ENCODE measurements around the gene RUVBL1. TPM values are rescaled to one million over a fixed set of nuclear protein-coding genes. Genes with fewer than 3 reads are reported as not detected.

The RUVBL1 gene
- 10 to 100 TPM; 12.1 to 26.3 (median 21.4) TPM for total RNA-seq

DNA sequence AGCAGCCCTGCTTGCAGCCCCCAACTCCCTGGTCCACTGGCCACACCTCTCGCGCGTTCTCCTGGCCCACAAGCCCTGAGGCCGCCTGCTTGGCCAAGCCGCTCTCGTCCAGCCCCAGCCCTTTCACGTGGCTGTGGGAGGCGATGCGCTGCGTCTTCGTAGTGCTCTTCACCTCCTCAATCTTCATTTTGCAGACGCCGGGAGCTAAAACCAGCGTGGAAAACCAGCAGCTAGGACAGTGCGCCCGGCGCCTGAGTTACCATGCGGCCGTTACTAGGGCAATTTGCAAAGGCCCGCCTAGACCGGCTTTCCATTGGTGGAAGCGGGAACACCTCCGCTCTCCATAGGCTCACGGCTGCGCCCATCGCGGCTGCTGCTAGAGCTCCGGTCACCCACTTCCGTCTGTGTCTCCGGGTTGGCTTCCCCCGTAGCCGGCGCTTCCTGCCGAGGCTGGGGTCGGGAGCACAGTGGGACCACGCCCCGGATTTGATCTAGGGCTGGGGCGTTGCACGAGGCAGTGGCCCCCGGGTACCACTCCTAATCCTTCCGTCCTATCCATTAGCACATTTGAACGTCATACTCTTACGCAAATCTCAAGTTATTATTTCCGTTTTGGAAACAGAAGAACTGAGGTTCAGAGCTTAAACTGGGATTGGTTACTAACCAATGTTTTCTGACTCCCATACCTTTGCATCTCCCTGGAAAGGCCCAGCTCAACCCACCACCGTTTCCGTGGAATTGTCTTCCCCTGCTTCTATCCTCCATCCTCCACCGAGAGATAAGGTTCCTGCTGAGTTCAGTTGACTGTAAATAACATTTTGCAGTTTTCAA is at the start of gene RUVBL1:
TSS of gene RUVBL1 (minus strand) at position 275 of the 831 bp plus-strand sequence. CDS start at position 187, 88 bp downstream.
- DNase-seq = peak; percentile 95 to 97
- TF ChIP-seq POLR2A (IDR thresholded peaks at IDR 0.05) = peak; percentile 39 to 48
- TF ChIP-seq, protein P1, sequence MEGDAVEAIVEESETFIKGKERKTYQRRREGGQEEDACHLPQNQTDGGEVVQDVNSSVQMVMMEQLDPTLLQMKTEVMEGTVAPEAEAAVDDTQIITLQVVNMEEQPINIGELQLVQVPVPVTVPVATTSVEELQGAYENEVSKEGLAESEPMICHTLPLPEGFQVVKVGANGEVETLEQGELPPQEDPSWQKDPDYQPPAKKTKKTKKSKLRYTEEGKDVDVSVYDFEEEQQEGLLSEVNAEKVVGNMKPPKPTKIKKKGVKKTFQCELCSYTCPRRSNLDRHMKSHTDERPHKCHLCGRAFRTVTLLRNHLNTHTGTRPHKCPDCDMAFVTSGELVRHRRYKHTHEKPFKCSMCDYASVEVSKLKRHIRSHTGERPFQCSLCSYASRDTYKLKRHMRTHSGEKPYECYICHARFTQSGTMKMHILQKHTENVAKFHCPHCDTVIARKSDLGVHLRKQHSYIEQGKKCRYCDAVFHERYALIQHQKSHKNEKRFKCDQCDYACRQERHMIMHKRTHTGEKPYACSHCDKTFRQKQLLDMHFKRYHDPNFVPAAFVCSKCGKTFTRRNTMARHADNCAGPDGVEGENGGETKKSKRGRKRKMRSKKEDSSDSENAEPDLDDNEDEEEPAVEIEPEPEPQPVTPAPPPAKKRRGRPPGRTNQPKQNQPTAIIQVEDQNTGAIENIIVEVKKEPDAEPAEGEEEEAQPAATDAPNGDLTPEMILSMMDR (IDR thresholded peaks at IDR 0.05 in 4 of 5, conservative IDR thresholded peaks at IDR 0.05 in 1 of 5) = no peak
- Histone ChIP-seq H3K27me3 (no peaks in the 10 kb centered on the region), H3K4me3 (peak within 1 kb of the TSS; percentile 87 to 99 (median 93)), H3K36me3 (no peaks in the 10 kb centered on the region), H3K4me1 (peaks cover 11 to 14% of the 10 kb centered on the region in 2 donors), H3K9me3 (no peaks in the 10 kb centered on the region), H3K27ac (peak within 1 kb of the TSS; percentile 67 to 83 (median 76))
- in situ Hi-C loops (cut with MboI; ENCODE audit: low sequenced_read_pairs in 4 of 4) (no loop called here), intact Hi-C loops (cut with DNase I; ENCODE audit: low total_unique reads) (loop anchor here (1.0 to 5.0 kb wide), 3 partner anchors 30 to 71 kb away; partner anchors contain the start of genes EEFSEC and SEC61A1)
- peak; percentile 99 to 100 for ATAC-seq

DNA sequence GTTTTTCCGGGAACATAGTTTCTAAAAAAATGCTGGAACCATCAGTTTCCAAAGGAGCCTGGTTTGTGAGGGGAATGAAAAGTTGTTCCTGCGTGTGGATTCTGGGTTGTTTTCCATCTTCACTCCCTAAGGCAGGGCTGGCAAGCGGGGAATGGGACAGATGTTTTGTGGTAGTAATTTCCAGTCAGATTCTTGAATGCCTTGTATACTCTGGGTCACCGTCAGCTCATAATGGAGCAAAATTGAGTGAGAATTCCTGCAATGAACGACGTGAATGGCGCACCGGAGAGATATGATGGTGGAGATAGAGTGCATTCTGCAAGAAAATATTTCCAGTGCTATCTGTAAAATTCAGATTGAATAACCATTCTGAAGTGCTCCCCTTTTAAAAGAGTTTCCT is 49.6 kb upstream of the RUVBL1 start:
- H3K27me3 ChIP-seq = no peaks in the 10 kb centered on the region
- DNase-seq (no peak), ATAC-seq (no peak)
- no peaks in the 10 kb centered on the region for H3K36me3 ChIP-seq
- intact Hi-C loops (cut with DNase I; ENCODE audit: low total_unique reads) (loop anchor here (10.0 kb wide), 2 partner anchors 262 to 432 kb away; no protein-coding TSS in a partner anchor), in situ Hi-C loops (cut with MboI; ENCODE audit: low sequenced_read_pairs in 4 of 4) (loop anchor here in 1 of 4 donors (10.0 kb wide), 2 partner anchors 152 to 332 kb away; no protein-coding TSS in a partner anchor)
- no peaks in the 10 kb centered on the region for H3K9me3 ChIP-seq
- H3K4me3 ChIP-seq = no peak overlapping the region
- TF ChIP-seq, protein P1 (IDR thresholded peaks at IDR 0.05 in 4 of 5, conservative IDR thresholded peaks at IDR 0.05 in 1 of 5) = no peak
- TF ChIP-seq POLR2A (IDR thresholded peaks at IDR 0.05) = no peak
- H3K4me1 ChIP-seq = peaks cover 26 to 31% of the 10 kb centered on the region in 2 donors
- no peak overlapping the region for H3K27ac ChIP-seq

DNA sequence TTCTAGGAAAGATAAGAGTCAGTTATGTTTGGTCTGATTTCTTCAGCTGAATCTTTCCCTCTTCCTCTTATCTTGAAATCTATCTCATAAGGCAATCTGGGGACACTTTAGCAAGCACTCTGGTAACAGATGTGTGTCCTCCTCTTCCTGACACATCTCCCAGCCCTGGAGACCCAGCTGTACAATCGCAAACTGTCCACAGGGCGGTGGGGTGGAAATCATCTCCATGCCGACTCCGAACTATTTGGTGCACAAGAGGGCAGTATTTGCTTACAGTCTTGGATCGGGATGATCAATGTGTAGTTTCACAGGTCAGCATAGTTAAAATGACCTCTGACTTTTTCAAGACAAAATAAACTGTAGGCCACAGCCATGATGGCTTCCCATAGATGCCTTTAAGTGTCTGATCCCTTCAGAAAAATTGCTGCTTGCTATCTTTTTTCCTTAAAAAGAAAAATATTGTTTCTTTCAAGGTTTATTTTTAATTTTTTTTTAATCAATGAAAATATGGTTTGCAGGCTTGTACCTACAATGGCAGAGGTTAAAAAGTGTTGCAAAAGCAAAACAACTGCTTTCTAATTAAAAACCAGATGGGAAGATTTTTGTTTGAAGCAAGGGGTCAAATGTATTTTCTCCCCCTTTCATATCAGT is 47.4 kb upstream of the RUVBL1 start:
- Histone ChIP-seq H3K9me3 (no peaks in the 10 kb centered on the region), H3K27me3 (no peaks in the 10 kb centered on the region), H3K27ac (no peak overlapping the region), H3K4me3 (no peak overlapping the region), H3K4me1 (peaks cover 35 to 38% of the 10 kb centered on the region in 2 donors), H3K36me3 (no peaks in the 10 kb centered on the region)
- ATAC-seq (peak; percentile 90 to 91), DNase-seq (peak; percentile 23 to 50)
- TF ChIP-seq, protein P1 (IDR thresholded peaks at IDR 0.05 in 4 of 5, conservative IDR thresholded peaks at IDR 0.05 in 1 of 5) = peak; percentile 59 to 76 (median 68)
- no peak for TF ChIP-seq POLR2A (IDR thresholded peaks at IDR 0.05)
- in situ Hi-C loops (cut with MboI; ENCODE audit: low sequenced_read_pairs in 4 of 4) = loop anchor here in 1 of 4 donors (10.0 kb wide), 2 partner anchors 154 to 334 kb away; no protein-coding TSS in a partner anchor
- intact Hi-C loops (cut with DNase I; ENCODE audit: low total_unique reads) = loop anchor here (1.0 to 10.0 kb wide), 4 partner anchors 151 to 434 kb away; no protein-coding TSS in a partner anchor

DNA sequence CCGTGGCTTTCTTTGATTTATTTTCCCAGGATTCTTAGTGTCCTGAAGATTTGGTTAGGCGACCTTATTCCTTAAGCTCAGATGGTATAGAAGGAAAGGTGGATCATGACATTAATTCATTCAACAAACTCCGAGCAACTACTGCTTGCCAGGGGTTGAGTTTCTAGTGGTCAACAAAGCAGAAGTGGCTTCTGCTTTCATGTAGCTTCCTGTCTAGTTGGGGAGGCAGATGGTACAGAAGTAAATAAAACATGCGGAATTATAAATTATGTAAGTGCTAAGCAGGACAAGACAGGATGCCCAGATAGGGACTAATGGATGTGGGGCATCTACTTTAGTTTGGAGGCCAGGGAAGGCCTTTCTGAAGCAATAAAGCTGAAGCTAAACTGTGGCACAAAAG is 45.2 kb upstream of the RUVBL1 start:
- intact Hi-C loops (cut with DNase I; ENCODE audit: low total_unique reads) = no loop called here
- Histone ChIP-seq H3K36me3 (no peaks in the 10 kb centered on the region), H3K27me3 (no peaks in the 10 kb centered on the region), H3K27ac (peak overlapping the region in 1 of 4 donors; percentile 23), H3K4me1 (peaks cover 18 to 19% of the 10 kb centered on the region in 2 donors), H3K4me3 (no peak overlapping the region), H3K9me3 (no peaks in the 10 kb centered on the region)
- no peak for ATAC-seq
- no peak for TF ChIP-seq POLR2A (IDR thresholded peaks at IDR 0.05)
- TF ChIP-seq, protein P1 (IDR thresholded peaks at IDR 0.05 in 4 of 5, conservative IDR thresholded peaks at IDR 0.05 in 1 of 5) = no peak
- in situ Hi-C loops (cut with MboI; ENCODE audit: low sequenced_read_pairs in 4 of 4) = no loop called here
- no peak for DNase-seq

All from gastrocnemius medialis (tissue), 4 donors.